Neural progenitor cell (in vitro differentiated cells): ENCODE data around the gene IFI44L. TPM values are rescaled to one million over a fixed set of nuclear protein-coding genes. Genes with fewer than 3 reads are reported as not detected.

Source experiments
- DNase-seq: peaks from one replicate; pipeline ENCODE4 v3.0.0-alpha.2; 2016; ENCODE audit warnings: low spot score
- H2AFZ ChIP-seq: fragments of 200-600 bp; sonication (generic); replicated peaks from 2 replicates; pipeline ENCODE4 v1.6.1; 2016; ENCODE audit warnings: antibody characterized with exemption
- H3F3A ChIP-seq: fragments of 200-600 bp; sonication (generic); 2 replicates; pipeline ENCODE4 v1.6.1; 2016; ENCODE audit warnings: antibody characterized with exemption, low read depth
- H3K27ac ChIP-seq: fragments of 200-600 bp; sonication (generic); 2 replicates; pipeline ENCODE4 v1.5.1; 2016; ENCODE audit warnings: mild to moderate bottlenecking
- H3K27me3 ChIP-seq: fragments of 200-600 bp; sonication (generic); 2 replicates; pipeline ENCODE4 v1.6.1; 2016; ENCODE audit warnings: mild to moderate bottlenecking, moderate library complexity
- H3K36me3 ChIP-seq: fragments of 200-600 bp; sonication (generic); 2 replicates; pipeline ENCODE4 v1.5.1; 2016
- H3K4me1 ChIP-seq: fragments of 200-600 bp; sonication (generic); 2 replicates; pipeline ENCODE4 v1.6.1; 2016; ENCODE audit warnings: mixed run types
- H3K4me2 ChIP-seq: fragments of 200-600 bp; sonication (generic); 2 replicates; pipeline ENCODE4 v1.6.1; 2016
- H3K4me3 ChIP-seq: fragments of 200-600 bp; sonication (generic); 2 replicates; pipeline ENCODE4 v1.5.1; 2016
- H3K79me2 ChIP-seq: fragments of 200-600 bp; sonication (generic); 2 replicates; pipeline ENCODE4 v1.6.1; 2016; ENCODE audit warnings: low read depth
- H3K9ac ChIP-seq: fragments of 200-600 bp; sonication (generic); 2 replicates; pipeline ENCODE4 v1.6.1; 2016
- H3K9me3 ChIP-seq: fragments of 200-600 bp; sonication (generic); 2 replicates; pipeline ENCODE4 v1.5.1; 2016; ENCODE audit warnings: low read depth
- H4K20me1 ChIP-seq: fragments of 200-600 bp; sonication (generic); 2 replicates; pipeline ENCODE4 v1.6.1; 2016; ENCODE audit warnings: low read depth
- H3K27ac Mint-ChIP-seq: 3 replicates; pipeline ENCODE4 v1.8.0; 2021; ENCODE audit warnings: mixed read lengths
- H3K27me3 Mint-ChIP-seq: 2 replicates; pipeline ENCODE4 v1.8.0; 2022; ENCODE audit warnings: low read depth, mild to moderate bottlenecking, inconsistent platforms, moderate library complexity, mixed read lengths; ENCODE audit not compliant: insufficient read depth
- H3K36me3 Mint-ChIP-seq: 3 replicates; pipeline ENCODE4 v1.8.0; 2021; ENCODE audit warnings: mixed read lengths
- H3K4me1 Mint-ChIP-seq: 3 replicates; pipeline ENCODE4 v1.8.0; 2021; ENCODE audit warnings: mixed read lengths
- H3K4me3 Mint-ChIP-seq: 3 replicates; pipeline ENCODE4 v1.8.0; 2021; ENCODE audit warnings: mild to moderate bottlenecking, moderate library complexity, mixed read lengths
- H3K9me3 Mint-ChIP-seq: 3 replicates; pipeline ENCODE4 v1.8.0; 2020; ENCODE audit warnings: mixed read lengths
- CTCF ChIP-seq: fragments of 200-600 bp; sonication (generic); IDR thresholded peaks from 2 replicates; pipeline ENCODE4 v1.5.1; 2017; ENCODE audit warnings: antibody characterized with exemption, mild to moderate bottlenecking
- EZH2 ChIP-seq: fragments of 200-600 bp; sonication (generic); IDR thresholded peaks from 2 replicates; pipeline ENCODE4 v1.6.1; 2017; ENCODE audit warnings: antibody characterized with exemption, mild to moderate bottlenecking, moderate library complexity
- EZH2phosphoT487 ChIP-seq: fragments of 200-600 bp; sonication (generic); IDR thresholded peaks from 2 replicates; pipeline ENCODE4 v1.6.1; 2017; ENCODE audit warnings: antibody characterized with exemption
- total RNA-seq: library from RNA; depleted of rRNA; stranded (reverse); fragments of >200 nt; gene quantifications from 2 replicates; pipeline ENCODE4 v1.2.3, GENCODE V29; 2015; ENCODE audit warnings: low replicate concordance

Gene IFI44L
- total RNA-seq, 1 donor from 2014 or later = not detected

GRCh38 chr1:78619446-78619802 lies 824 bp upstream of the IFI44L start:
- Histone ChIP-seq H2AFZ (no peak overlapping the region), H3K27ac (no peak overlapping the region), H3K9ac (no peak overlapping the region), H3K36me3 (no peaks in the 10 kb centered on the region), H3K27me3 (no peaks in the 10 kb centered on the region), H3K4me1 (no peaks in the 10 kb centered on the region), H3K4me3 (no peak overlapping the region), H4K20me1 (no peaks in the 10 kb centered on the region), H3K4me2 (no peak overlapping the region), H3F3A (no peaks in the 10 kb centered on the region), H3K9me3 (no peaks in the 10 kb centered on the region), H3K79me2 (no peaks in the 10 kb centered on the region)
- H3K9me3 Mint-ChIP-seq = no peaks in the 10 kb centered on the region
- TF ChIP-seq CTCF (no peak), EZH2phosphoT487 (no peak), EZH2 (no peak)
- no peak overlapping the region for H3K4me3 Mint-ChIP-seq
- H3K36me3 Mint-ChIP-seq = no peaks in the 10 kb centered on the region
- no peak for DNase-seq
- peaks cover 20% of the 10 kb centered on the region for H3K4me1 Mint-ChIP-seq
- H3K27me3 Mint-ChIP-seq = peaks cover 3% of the 10 kb centered on the region
- no peak overlapping the region for H3K27ac Mint-ChIP-seq

- no peak for DNase-seq
- Histone ChIP-seq H3F3A (no peaks in the 10 kb centered on the region), H3K36me3 (no peaks in the 10 kb centered on the region), H3K4me1 (no peaks in the 10 kb centered on the region), H3K9ac (no peak overlapping the region), H3K4me3 (no peak overlapping the region), H4K20me1 (no peaks in the 10 kb centered on the region), H3K27ac (no peak overlapping the region), H2AFZ (no peak overlapping the region), H3K4me2 (no peak overlapping the region), H3K27me3 (no peaks in the 10 kb centered on the region), H3K9me3 (no peaks in the 10 kb centered on the region), H3K79me2 (no peaks in the 10 kb centered on the region)
- Mint-ChIP-seq H3K36me3 (no peaks in the 10 kb centered on the region), H3K27me3 (peaks cover 3% of the 10 kb centered on the region), H3K4me3 (no peak overlapping the region), H3K4me1 (peaks cover 20% of the 10 kb centered on the region), H3K9me3 (no peaks in the 10 kb centered on the region), H3K27ac (no peak overlapping the region)
- no peak for TF ChIP-seq EZH2phosphoT487
- no peak for TF ChIP-seq EZH2
- TF ChIP-seq CTCF = no peak
Observed at GRCh38 chr1:78620666-78621065, 418 bp downstream of the IFI44L start.

- Mint-ChIP-seq H3K36me3 (no peaks in the 10 kb centered on the region), H3K9me3 (no peaks in the 10 kb centered on the region), H3K4me1 (peaks cover 20% of the 10 kb centered on the region), H3K27ac (no peak overlapping the region), H3K27me3 (peaks cover 3% of the 10 kb centered on the region), H3K4me3 (no peak overlapping the region)
- H3K9me3 ChIP-seq = no peaks in the 10 kb centered on the region
- no peak for DNase-seq
- no peaks in the 10 kb centered on the region for H3K36me3 ChIP-seq
- H3K27ac ChIP-seq = no peak overlapping the region
- no peaks in the 10 kb centered on the region for H4K20me1 ChIP-seq
- H3K4me3 ChIP-seq = no peak overlapping the region
- no peaks in the 10 kb centered on the region for H3F3A ChIP-seq
- no peaks in the 10 kb centered on the region for H3K4me1 ChIP-seq
- TF ChIP-seq EZH2phosphoT487 (no peak), CTCF (no peak), EZH2 (no peak)
- H2AFZ ChIP-seq = peak overlapping the region; percentile 38
- H3K27me3 ChIP-seq = no peaks in the 10 kb centered on the region
- H3K9ac ChIP-seq = no peak overlapping the region
- no peak overlapping the region for H3K4me2 ChIP-seq
- no peaks in the 10 kb centered on the region for H3K79me2 ChIP-seq
Observed at GRCh38 chr1:78622548-78622947, 2.3 kb downstream of the IFI44L start.

- Histone ChIP-seq H3K4me2 (no peak overlapping the region), H3K79me2 (no peaks in the 10 kb centered on the region), H2AFZ (no peak overlapping the region), H3K27ac (no peak overlapping the region), H3K27me3 (no peaks in the 10 kb centered on the region), H3K4me1 (no peaks in the 10 kb centered on the region), H3F3A (no peaks in the 10 kb centered on the region), H3K4me3 (no peak overlapping the region), H3K9me3 (no peaks in the 10 kb centered on the region), H4K20me1 (no peaks in the 10 kb centered on the region), H3K9ac (no peak overlapping the region), H3K36me3 (no peaks in the 10 kb centered on the region)
- peaks cover 15% of the 10 kb centered on the region for H3K4me1 Mint-ChIP-seq
- peaks cover 3% of the 10 kb centered on the region for H3K27me3 Mint-ChIP-seq
- no peak overlapping the region for H3K4me3 Mint-ChIP-seq
- H3K36me3 Mint-ChIP-seq = no peaks in the 10 kb centered on the region
- no peak overlapping the region for H3K27ac Mint-ChIP-seq
- DNase-seq = no peak
- TF ChIP-seq CTCF = no peak
- H3K9me3 Mint-ChIP-seq = no peaks in the 10 kb centered on the region
Observed at GRCh38 chr1:78624035-78624434, 3.8 kb downstream of the IFI44L start.
